Peyer's patch (tissue), 4 donors: ENCODE measurements around the gene SMIM21.

Experiments used
- CTCF ChIP-seq, 6 experiments: fragments of 450-650 bp in 4 of 6; fragments of 200-600 bp in 2 of 6; sonication (generic) in 1 of 6; IDR thresholded peaks; one replicate each; pipeline ENCODE4 v1.5.1; 2017 to 2019; ENCODE audit warnings: antibody characterized with exemption in 6 of 6, mild to moderate bottlenecking in 3 of 6, moderate library complexity in 1 of 6
- POLR2A ChIP-seq, 2 donors: fragments of 450-650 bp; IDR thresholded peaks; one replicate each; pipeline ENCODE4 v1.5.1; 2017; ENCODE audit warnings: antibody characterized with exemption in 2 of 2, mild to moderate bottlenecking in 2 of 2, moderate library complexity in 2 of 2

DNA sequence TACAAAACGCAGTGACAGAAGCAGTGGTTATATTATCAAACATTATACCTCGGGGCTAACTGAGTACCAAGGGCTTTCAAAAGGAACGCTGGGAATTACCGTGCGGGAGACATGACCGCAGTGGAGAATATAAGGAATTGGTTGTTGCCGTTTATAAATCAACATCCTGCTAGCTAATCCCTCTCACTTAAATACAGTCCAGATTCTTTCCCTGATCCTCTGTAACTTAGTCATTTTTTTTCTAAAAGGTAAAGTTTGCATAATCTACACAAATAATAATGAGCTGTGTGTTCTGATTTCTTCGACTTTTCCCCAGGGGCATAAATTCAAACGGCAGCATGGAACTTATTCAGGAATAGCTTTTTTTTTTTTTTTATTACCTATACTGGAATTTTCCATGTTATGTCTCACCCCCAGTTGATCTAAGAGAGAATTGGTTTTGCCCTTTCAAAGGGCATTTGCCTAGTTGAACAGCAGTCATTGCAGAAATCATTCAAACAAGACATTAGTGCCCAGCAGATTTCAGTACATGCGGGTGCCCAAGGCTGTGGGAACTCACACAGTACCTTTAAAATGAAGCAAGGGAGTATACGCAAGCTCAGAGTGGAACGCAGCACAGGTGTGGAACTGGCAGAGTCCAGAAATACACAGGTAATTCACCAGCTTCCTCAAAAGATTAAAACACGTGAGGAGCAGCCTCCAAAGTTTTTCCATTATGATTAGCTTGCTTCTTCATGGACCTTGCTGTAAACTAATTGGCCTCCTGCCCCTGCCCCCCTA, 63.9 kb downstream of the SMIM21 start:
- TF ChIP-seq POLR2A (IDR thresholded peaks at IDR 0.05) = no peak
- no peak for TF ChIP-seq CTCF (IDR thresholded peaks at IDR 0.05)
